ENCODE data around the gene TGFB1. TPM values are rescaled to one million over a fixed set of nuclear protein-coding genes. Genes with fewer than 3 reads are reported as not detected.
A peak's percentile ranks its signal among the peaks of the same experiment; 100 is the strongest.

The TGFB1 gene
- total and polyA plus RNA-seq, 9 of the 15 experiments (the other 6 are each of a cell fraction or from before 2014, with no cell fraction given), result 0.24 to 159 (median 17.2) TPM

DNA sequence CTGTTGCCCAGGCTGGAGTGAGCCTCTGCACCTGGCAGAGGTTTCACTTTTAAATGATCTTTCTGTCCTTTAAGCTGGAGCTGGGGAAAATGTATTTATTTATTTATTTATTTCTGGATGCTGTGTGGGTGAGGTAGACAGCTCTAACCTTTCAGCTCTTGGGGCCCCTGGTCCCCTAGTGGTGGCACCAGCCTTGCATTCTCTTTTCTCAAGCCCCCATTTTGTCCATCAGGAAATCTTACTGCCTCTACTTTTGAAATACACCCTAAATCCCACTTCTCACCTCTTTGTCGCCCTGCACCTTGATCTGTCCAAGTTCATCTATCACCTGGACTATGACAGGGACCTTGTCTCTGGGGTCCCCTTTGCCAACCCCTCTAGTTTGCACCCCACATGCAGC, 12.4 kb upstream of the TGFB1 start:
- intact Hi-C loops (cut with micrococcal nuclease), result loop anchor here (2.0 to 10.0 kb wide), 2 partner anchors 31 to 69 kb away; partner anchors contain the start of genes BCKDHA, DMAC2 and EXOSC5
- DNase-seq (ENCODE audit: extremely low read depth in 1 of 4, low spot score in 3 of 4), result peak in 2 of 4 experiments; percentile 42 to 60
- no peak for ATAC-seq

More for the DNA sequence above, 12.4 kb upstream of the TGFB1 start:
- Histone ChIP-seq H3K4me1 (replicated peaks in 1 of 2; ENCODE audit: control insufficient read depth in 2 of 2, insufficient read depth in 2 of 2, low read length in 2 of 2) (peaks cover 30 to 50% of the 10 kb centered on the region in 2 experiments), H4K20me1 (replicated peaks; ENCODE audit: control insufficient read depth, insufficient read depth, low read length) (no peaks in the 10 kb centered on the region), H3K36me3 (ENCODE audit: control insufficient read depth, insufficient read depth, low read length) (peaks cover 1% of the 10 kb centered on the region; the same call in 2 of the 3 replicates), H3K27ac (ENCODE audit: extremely low read depth, low read depth, low read length) (peak overlapping the region; percentile 55; the same call in 2 of the 3 replicates), H3K27me3 (ENCODE audit: control insufficient read depth in 2 of 2, insufficient read depth in 2 of 2, low read length in 2 of 2) (no peaks in the 10 kb centered on the region), H3K4me2 (ENCODE audit: insufficient read depth, low read length) (peak overlapping the region; percentile 18), H3K4me3 (no peak overlapping the region), H3K9me3 (replicated peaks; ENCODE audit: control insufficient read depth, insufficient read depth, low read depth, low read length) (no peaks in the 10 kb centered on the region), H3K9ac (ENCODE audit: insufficient read depth in 1 of 2, low read depth in 2 of 2, low read length in 2 of 2) (peak overlapping the region in 1 of 2 experiments; percentile 70; a peak in 1 of 4 replicates), H3K9me1 (ENCODE audit: control insufficient read depth, insufficient read depth, low read length) (no peaks in the 10 kb centered on the region), H3K79me2 (ENCODE audit: control insufficient read depth, insufficient read depth, low read length) (peaks cover 45% of the 10 kb centered on the region), H2AFZ (ENCODE audit: low read depth, low read length) (no peak overlapping the region)
- ChIA-PET CTCF (ENCODE audit: low intra/inter-chr PET ratio) (no interaction called here), POLR2A (no interaction called here)
- TF ChIP-seq EZH2 (IDR thresholded peaks at IDR 0.05; ENCODE audit: borderline replicate concordance, low read depth, low read length), result no peak
- TF ChIP-seq ETV6 (IDR thresholded peaks at IDR 0.05; ENCODE audit: borderline replicate concordance in 1 of 2, low read depth in 2 of 2, low read length in 1 of 2), result no peak
- TF ChIP-seq ETV6 (CRISPR knock-in tag; IDR thresholded peaks at IDR 0.05; ENCODE audit: borderline replicate concordance), result no peak
- no peak for TF ChIP-seq PYGO2 (tag; IDR thresholded peaks at IDR 0.05)
- TF ChIP-seq EGR1 (conservative IDR thresholded peaks at IDR 0.05), result 0 out of 2 replicates have a peak, but pooled peaks have one; percentile 9
- peak; percentile 43 to 50 (median 47); a peak in 5 of 6 replicates for TF ChIP-seq CTCF (IDR thresholded peaks at IDR 0.05 in 2 of 3, conservative IDR thresholded peaks at IDR 0.05 in 1 of 3; ENCODE audit: insufficient read depth in 2 of 3, low read depth in 1 of 3, low read length in 3 of 3)
- TF ChIP-seq YY1 (IDR thresholded peaks at IDR 0.05; ENCODE audit: borderline replicate concordance in 1 of 3, control insufficient read depth in 1 of 3, extremely low read depth in 1 of 3, insufficient read depth in 3 of 3, insufficient read length in 1 of 3, insufficient replicate concordance in 2 of 3, low read depth in 1 of 3, low read length in 2 of 3), result peak in 1 of 3 experiments; percentile 73
- in situ Hi-C loops (cut with MboI), result no loop called here
- FAIRE-seq, result no peak
- WGBS (ENCODE audit: insufficient coverage, low coverage, missing lambda C conversion rate), result 70% methylated on average over 1 of the region's 1 CpG
- no TSS peak for BruUV-seq (replicated peaks)
